Progenitor cell of endocrine pancreas (in vitro differentiated cells): ENCODE data around the gene CCDC107. TPM values are rescaled to one million over a fixed set of nuclear protein-coding genes. Genes with fewer than 3 reads are reported as not detected.

Source experiments
- DNase-seq: peaks from one replicate; pipeline ENCODE4 v3.0.0; 2021; ENCODE audit warnings: low spot score; ENCODE audit not compliant: unreplicated experiment
- H3K27ac Mint-ChIP-seq: 2 replicates; pipeline ENCODE4 v1.8.0; 2021; ENCODE audit warnings: mild to moderate bottlenecking, moderate library complexity, mixed read lengths
- H3K27me3 Mint-ChIP-seq: 2 replicates; pipeline ENCODE4 v1.8.0; 2021; ENCODE audit warnings: mixed read lengths
- H3K36me3 Mint-ChIP-seq: 2 replicates; pipeline ENCODE4 v1.8.0; 2022; ENCODE audit warnings: mixed read lengths; ENCODE audit not compliant: insufficient read depth
- H3K4me1 Mint-ChIP-seq: 2 replicates; pipeline ENCODE4 v1.8.0; 2021; ENCODE audit warnings: low read depth, mixed read lengths
- H3K4me3 Mint-ChIP-seq: 2 replicates; pipeline ENCODE4 v1.8.0; 2021; ENCODE audit warnings: low read depth, mild to moderate bottlenecking, moderate library complexity, mixed read lengths
- H3K9me3 Mint-ChIP-seq: 2 replicates; pipeline ENCODE4 v1.8.0; 2021; ENCODE audit warnings: low read depth, mixed read lengths
- total RNA-seq: library from RNA; stranded (reverse); gene quantifications from 2 replicates; pipeline ENCODE4 v1.2.1, GENCODE V29; 2021
- TF ChIP-seq, protein P1 (sequence below): fragments of 200-600 bp; sonication (generic); IDR thresholded peaks from one replicate; pipeline ENCODE4 v1.5.0; 2021; ENCODE audit warnings: antibody characterized with exemption, mild to moderate bottlenecking; ENCODE audit not compliant: unreplicated experiment

CCDC107 gene
- total RNA-seq, 1 donor from 2014 or later = 18.8 TPM

DNA sequence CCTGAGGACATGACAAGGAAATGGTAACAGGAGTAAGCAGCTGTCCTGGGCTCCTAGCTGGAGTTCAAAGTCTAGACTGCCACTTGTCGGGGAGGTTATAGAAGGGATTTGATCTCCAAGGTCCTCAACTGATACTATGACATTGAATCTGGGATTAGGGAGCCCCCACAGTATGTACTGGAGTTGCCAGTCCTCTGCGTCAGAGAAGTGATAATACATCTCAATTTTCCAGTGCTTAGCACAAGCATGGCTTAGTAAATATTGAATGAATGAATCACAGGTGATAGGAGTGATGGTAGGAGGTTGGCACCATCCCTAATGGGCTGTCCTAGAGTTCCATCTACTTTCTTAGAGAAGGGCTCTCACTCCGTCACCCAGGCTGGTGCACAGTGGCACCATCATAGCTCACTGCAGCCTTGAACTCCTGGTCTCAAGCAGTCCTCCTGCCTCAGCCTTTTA is 37.9 kb downstream of the CCDC107 start:
- H3K9me3 Mint-ChIP-seq = no peaks in the 10 kb centered on the region
- peaks cover 14% of the 10 kb centered on the region for H3K36me3 Mint-ChIP-seq
- no peak overlapping the region for H3K4me3 Mint-ChIP-seq
- DNase-seq = no peak
- TF ChIP-seq, protein P1, sequence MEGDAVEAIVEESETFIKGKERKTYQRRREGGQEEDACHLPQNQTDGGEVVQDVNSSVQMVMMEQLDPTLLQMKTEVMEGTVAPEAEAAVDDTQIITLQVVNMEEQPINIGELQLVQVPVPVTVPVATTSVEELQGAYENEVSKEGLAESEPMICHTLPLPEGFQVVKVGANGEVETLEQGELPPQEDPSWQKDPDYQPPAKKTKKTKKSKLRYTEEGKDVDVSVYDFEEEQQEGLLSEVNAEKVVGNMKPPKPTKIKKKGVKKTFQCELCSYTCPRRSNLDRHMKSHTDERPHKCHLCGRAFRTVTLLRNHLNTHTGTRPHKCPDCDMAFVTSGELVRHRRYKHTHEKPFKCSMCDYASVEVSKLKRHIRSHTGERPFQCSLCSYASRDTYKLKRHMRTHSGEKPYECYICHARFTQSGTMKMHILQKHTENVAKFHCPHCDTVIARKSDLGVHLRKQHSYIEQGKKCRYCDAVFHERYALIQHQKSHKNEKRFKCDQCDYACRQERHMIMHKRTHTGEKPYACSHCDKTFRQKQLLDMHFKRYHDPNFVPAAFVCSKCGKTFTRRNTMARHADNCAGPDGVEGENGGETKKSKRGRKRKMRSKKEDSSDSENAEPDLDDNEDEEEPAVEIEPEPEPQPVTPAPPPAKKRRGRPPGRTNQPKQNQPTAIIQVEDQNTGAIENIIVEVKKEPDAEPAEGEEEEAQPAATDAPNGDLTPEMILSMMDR = no peak
- peaks cover 6% of the 10 kb centered on the region for H3K27me3 Mint-ChIP-seq
- no peak overlapping the region for H3K27ac Mint-ChIP-seq
- H3K4me1 Mint-ChIP-seq = peaks cover 2% of the 10 kb centered on the region

- peaks cover 14% of the 10 kb centered on the region for H3K36me3 Mint-ChIP-seq
- TF ChIP-seq, protein P1 = peak; percentile 97
- H3K9me3 Mint-ChIP-seq = no peaks in the 10 kb centered on the region
- peaks cover 3% of the 10 kb centered on the region for H3K27me3 Mint-ChIP-seq
- no peak overlapping the region for H3K27ac Mint-ChIP-seq
- no peaks in the 10 kb centered on the region for H3K4me1 Mint-ChIP-seq
- peak; percentile 42 for DNase-seq
- no peak overlapping the region for H3K4me3 Mint-ChIP-seq
Observed at GRCh38 chr9:35696520-35697215, 38.6 kb downstream of the CCDC107 start.

- TF ChIP-seq, protein P1 = no peak
Observed at GRCh38 chr9:35697486-35697885, 39.4 kb downstream of the CCDC107 start.

GRCh38 chr9:35698231-35698630 is 40.1 kb downstream of the CCDC107 start:
- Mint-ChIP-seq H3K9me3 (no peaks in the 10 kb centered on the region), H3K27me3 (no peaks in the 10 kb centered on the region), H3K4me3 (no peak overlapping the region), H3K27ac (no peak overlapping the region), H3K36me3 (peaks cover 20% of the 10 kb centered on the region), H3K4me1 (no peaks in the 10 kb centered on the region)
- TF ChIP-seq, protein P1 = no peak
- DNase-seq = no peak

More at GRCh38 chr9:35697486-35697885, 39.4 kb downstream of the CCDC107 start:
- Mint-ChIP-seq H3K27ac (no peak overlapping the region), H3K36me3 (peaks cover 14% of the 10 kb centered on the region), H3K27me3 (no peaks in the 10 kb centered on the region), H3K9me3 (no peaks in the 10 kb centered on the region), H3K4me1 (no peaks in the 10 kb centered on the region), H3K4me3 (no peak overlapping the region)
- no peak for DNase-seq

DNA sequence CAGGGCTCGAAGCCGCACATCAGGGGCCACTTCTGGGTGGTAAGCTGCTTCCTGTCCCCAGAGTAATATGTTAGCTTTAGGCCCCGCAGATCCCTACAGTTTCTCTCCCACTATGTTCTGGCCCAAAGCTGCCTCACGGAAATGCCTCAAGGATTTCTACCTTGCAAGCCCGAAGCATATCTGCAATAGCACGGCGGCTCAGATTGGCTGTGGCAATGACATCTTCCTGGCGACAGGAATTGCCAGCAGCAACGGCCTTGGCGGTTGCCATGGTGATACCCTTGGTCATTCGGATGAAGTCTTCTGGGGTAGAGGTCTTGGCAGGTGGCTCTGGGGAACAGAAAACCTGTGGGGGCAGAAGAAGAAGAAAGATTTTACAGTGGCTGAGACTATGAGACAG is 41.9 kb downstream of the CCDC107 start:
- Mint-ChIP-seq H3K4me1 (no peaks in the 10 kb centered on the region), H3K27me3 (no peaks in the 10 kb centered on the region), H3K27ac (no peak overlapping the region), H3K36me3 (peaks cover 27% of the 10 kb centered on the region), H3K4me3 (no peak overlapping the region), H3K9me3 (no peaks in the 10 kb centered on the region)
- DNase-seq = no peak
- TF ChIP-seq, protein P1 = no peak
